Activated CD4-positive, alpha-beta memory T cell treated with anti-CD3 and anti-CD28 coated beads, Interleukin-2, amount 10 ng/mL, durations not matched to agents 7 days and 5 days (primary cell): ENCODE data around the gene GPR12. TPM values are rescaled to one million over a fixed set of nuclear protein-coding genes. Genes with fewer than 3 reads are reported as not detected.

Source experiments
- CTCF ChIA-PET: fragments of 350-600 bp; sonication (Branson Sonifier 250); formaldehyde crosslinking; loops from one replicate; lab custom pipeline; 2021; ENCODE audit warnings: antibody characterized with exemption, inconsistent platforms; lab: Charles Lee
- POLR2A ChIA-PET: fragments of 350-600 bp; sonication (Branson Sonifier 250); formaldehyde crosslinking; loops from one replicate; lab custom pipeline; 2021; ENCODE audit warnings: antibody characterized with exemption; lab: Charles Lee
- DNase-seq: peaks from one replicate; pipeline ENCODE4 v3.0.0-alpha.2; 2020
- H3K27ac Mint-ChIP-seq: one replicate; pipeline ENCODE4 v1.8.0; 2021; ENCODE audit warnings: mild to moderate bottlenecking, mixed read lengths
- H3K27me3 Mint-ChIP-seq: one replicate; pipeline ENCODE4 v1.8.0; 2021; ENCODE audit warnings: mixed read lengths
- H3K36me3 Mint-ChIP-seq: one replicate; pipeline ENCODE4 v1.8.0; 2021; ENCODE audit warnings: low read depth, mixed read lengths
- H3K4me1 Mint-ChIP-seq: one replicate; pipeline ENCODE4 v1.8.0; 2021; ENCODE audit warnings: mixed read lengths
- H3K4me3 Mint-ChIP-seq: one replicate; pipeline ENCODE4 v1.8.0; 2021; ENCODE audit warnings: mild to moderate bottlenecking, mixed read lengths
- H3K9me3 Mint-ChIP-seq: one replicate; pipeline ENCODE4 v1.8.0; 2021; ENCODE audit warnings: mixed read lengths
- total RNA-seq, 2 experiments: library from RNA; stranded (reverse); gene quantifications; one replicate each; pipeline ENCODE4 v1.2.3, GENCODE V29; 2021

Gene GPR12
- total RNA-seq: not detected

DNA sequence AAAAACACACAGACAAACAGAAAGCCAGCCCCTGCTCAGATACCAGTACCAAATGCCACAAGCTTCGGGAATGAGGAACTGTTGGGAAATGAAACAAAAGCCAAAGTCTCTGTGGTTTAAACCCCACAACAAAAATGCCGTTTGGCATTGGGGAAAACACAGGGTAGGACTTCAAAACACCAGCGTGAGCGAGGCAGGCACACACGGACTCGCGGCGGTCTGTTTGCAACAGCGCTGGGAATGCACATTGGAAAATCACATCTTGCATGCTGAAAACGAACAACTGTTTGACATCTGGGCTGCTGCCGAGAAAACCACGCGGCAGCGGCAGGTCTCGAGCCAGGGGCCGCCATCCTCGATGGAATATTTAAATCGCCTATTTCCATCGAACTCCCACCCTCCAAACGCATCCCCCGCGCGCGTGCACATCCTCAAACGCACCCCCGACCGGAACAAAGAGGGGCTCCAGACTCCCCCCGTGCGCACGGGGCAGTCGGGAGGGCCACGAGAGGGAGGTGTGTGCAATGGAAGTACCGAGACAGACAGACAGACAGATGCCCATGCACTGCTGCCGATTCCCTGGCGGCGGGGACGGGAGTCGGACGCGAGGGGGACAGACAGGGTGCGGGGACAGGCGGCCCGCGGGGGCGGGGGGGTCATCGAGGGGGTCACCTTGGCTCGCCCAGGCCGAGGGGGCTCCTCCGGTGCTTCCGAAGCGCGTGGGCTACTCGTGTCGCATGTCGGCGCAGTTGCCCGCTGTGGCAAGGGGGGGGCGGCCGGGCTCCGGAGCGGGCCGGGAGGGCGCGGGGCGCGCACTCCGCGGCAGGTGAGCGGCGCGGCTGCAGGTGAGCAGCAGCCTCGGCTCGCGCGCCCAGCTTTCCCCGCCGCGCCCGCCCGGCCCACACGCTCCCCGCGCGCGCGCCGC lies at the start of gene GPR12:
Gene GPR12, minus strand, starts transcription at position 880 of the 925 bp plus-strand sequence. CDS start 959 bp downstream, outside the sequence.
- H3K4me1 Mint-ChIP-seq: peaks cover 7% of the 10 kb centered on the region
- peaks cover 56% of the 10 kb centered on the region for H3K27me3 Mint-ChIP-seq
- no peak within 1 kb of the TSS for H3K4me3 Mint-ChIP-seq
- CTCF ChIA-PET: no interaction called here
- POLR2A ChIA-PET: no interaction called here
- no peaks in the 10 kb centered on the region for H3K9me3 Mint-ChIP-seq
- no peak for DNase-seq
- H3K36me3 Mint-ChIP-seq: no peaks in the 10 kb centered on the region
- no peak within 1 kb of the TSS for H3K27ac Mint-ChIP-seq

DNA sequence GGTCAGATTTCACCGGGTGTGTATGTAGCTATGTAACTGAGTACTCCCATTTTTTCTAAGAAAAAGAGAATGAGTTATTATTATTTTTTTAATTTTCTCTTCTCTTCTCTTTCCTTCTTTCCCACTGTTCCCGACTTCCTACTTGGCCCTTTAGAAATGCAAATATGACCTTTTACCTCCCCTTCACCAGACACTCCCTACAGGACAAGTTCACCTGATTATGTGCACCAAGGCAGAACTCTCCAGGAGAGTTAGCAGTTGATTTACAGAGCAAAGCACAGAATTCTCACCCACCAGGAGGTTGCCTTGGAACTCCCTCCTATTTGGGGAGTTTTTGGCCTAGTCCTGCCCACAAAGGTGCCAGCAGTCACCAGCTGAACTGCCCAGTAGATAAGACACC lies 49.5 kb upstream of the GPR12 start:
- Mint-ChIP-seq H3K9me3 (no peaks in the 10 kb centered on the region), H3K4me3 (no peak overlapping the region), H3K4me1 (no peaks in the 10 kb centered on the region), H3K27me3 (peaks cover 24% of the 10 kb centered on the region), H3K27ac (no peak overlapping the region), H3K36me3 (no peaks in the 10 kb centered on the region)
- CTCF ChIA-PET: interaction anchor here (1.1 kb wide), 1 partner anchor 63 kb away, joined by 3 read pairs; no protein-coding TSS in a partner anchor
- no peak for DNase-seq
- POLR2A ChIA-PET: no interaction called here

- POLR2A ChIA-PET: no interaction called here
- Mint-ChIP-seq H3K4me1 (no peaks in the 10 kb centered on the region), H3K9me3 (no peaks in the 10 kb centered on the region), H3K4me3 (no peak overlapping the region), H3K36me3 (no peaks in the 10 kb centered on the region), H3K27me3 (peaks cover 30% of the 10 kb centered on the region), H3K27ac (no peak overlapping the region)
- DNase-seq: no peak
- CTCF ChIA-PET: no interaction called here
Observed at GRCh38 chr13:26806891-26807290, 46.3 kb upstream of the GPR12 start.

DNA sequence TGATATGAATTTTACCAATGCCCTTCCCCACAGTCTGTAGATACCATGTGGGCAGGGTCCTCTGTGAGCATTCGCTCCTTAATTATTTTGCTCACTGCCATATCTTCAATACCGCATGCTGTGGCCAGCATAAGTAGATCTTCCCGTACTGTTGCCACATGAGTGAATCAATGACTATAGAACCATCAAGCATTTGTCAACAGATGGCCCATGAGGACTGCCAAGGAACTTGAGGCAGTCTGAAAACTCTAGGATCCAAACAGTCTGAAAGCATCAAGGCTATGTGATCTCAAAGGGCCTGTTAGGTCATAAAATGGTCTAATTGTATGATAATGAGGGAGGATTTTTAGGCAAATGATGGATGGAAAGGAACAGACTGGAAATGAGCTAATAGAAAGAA lies 27.4 kb upstream of the GPR12 start:
- no peaks in the 10 kb centered on the region for H3K36me3 Mint-ChIP-seq
- H3K4me1 Mint-ChIP-seq: peaks cover 12% of the 10 kb centered on the region
- H3K27me3 Mint-ChIP-seq: peaks cover 14% of the 10 kb centered on the region
- CTCF ChIA-PET: no interaction called here
- no peak overlapping the region for H3K4me3 Mint-ChIP-seq
- H3K9me3 Mint-ChIP-seq: no peaks in the 10 kb centered on the region
- H3K27ac Mint-ChIP-seq: no peak overlapping the region
- POLR2A ChIA-PET: no interaction called here
- DNase-seq: no peak

DNA sequence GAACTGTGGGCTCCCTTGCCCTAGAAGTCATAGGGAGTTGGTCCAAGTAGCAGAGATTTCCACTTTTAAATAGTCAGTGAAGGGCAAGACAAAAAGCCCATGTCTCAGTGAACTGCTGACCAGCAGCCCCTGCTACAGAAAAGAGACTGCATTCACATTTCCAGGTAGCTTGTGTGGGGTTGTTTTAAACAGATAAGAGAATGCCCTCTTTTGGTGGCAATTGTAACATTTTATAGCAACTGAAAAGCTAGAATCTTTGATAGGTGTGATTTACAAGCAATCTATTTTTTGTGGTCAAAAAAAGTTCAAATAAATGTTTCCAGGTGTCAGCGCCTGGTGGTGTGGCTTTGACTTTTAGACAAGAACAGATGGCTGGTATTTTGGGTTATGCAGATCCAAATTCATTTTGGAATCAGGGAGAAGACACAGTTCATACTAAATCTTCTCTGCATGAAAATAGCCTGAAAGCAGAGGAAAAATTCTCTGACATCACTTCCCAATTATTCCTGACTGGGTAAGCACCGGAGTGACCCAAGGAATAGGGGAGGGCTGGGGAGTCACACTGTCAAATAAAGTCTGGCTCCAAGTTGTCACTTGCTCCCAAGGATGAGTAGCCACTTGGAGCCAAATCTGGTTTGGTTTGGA lies 26.2 kb upstream of the GPR12 start:
- no peak overlapping the region for H3K4me3 Mint-ChIP-seq
- CTCF ChIA-PET: no interaction called here
- no peak for DNase-seq
- H3K9me3 Mint-ChIP-seq: no peaks in the 10 kb centered on the region
- H3K27me3 Mint-ChIP-seq: peaks cover 14% of the 10 kb centered on the region
- no peaks in the 10 kb centered on the region for H3K36me3 Mint-ChIP-seq
- H3K4me1 Mint-ChIP-seq: peaks cover 12% of the 10 kb centered on the region
- no peak overlapping the region for H3K27ac Mint-ChIP-seq
- POLR2A ChIA-PET: interaction anchor here (1.4 kb wide), 1 partner anchor 835 kb away, joined by 3 read pairs; the partner anchor contains the start of gene POLR1D

DNA sequence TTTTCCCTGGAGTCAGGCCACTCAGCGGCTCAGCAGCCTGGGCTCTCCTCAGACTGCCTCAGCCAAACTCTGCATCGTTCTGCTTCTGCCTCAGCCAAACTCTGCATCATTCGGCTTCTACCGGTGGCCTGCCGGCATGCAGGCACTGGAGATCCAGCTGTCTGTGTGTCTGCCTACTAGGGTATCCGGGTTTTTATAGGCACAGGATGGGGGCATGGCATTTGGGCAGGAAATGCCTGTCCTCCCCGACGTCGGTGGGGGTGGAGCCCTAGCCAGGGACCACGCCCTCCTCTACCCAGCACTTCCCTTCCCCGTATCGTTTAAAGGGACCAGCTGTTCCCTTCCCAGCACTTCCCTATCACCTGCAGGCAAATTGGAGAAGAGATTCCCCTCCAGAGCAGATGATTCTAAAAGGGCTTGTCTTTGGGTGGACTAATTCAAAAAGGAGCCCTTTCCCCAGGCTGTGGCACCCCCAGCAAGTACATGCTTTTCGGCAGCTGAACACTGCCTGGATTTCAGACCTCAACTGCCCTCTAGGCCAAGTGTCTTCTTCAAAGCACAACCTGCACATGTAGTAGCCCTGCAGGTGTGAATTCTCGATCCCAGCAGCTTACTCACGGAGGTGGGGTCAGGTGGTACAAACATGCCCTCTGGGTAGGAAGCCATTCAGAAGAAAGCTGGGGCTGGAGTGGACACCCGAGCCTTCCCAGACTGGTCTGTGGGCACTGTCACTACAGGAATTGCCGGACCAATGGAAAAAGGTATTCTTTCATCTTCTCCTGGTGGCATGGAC lies 25.4 kb upstream of the GPR12 start:
- no peaks in the 10 kb centered on the region for H3K36me3 Mint-ChIP-seq
- H3K4me3 Mint-ChIP-seq: peak overlapping the region; percentile 52
- no peaks in the 10 kb centered on the region for H3K9me3 Mint-ChIP-seq
- CTCF ChIA-PET: no interaction called here
- POLR2A ChIA-PET: interaction anchor here (1.4 kb wide), 1 partner anchor 836 kb away, joined by 3 read pairs; the partner anchor contains the start of gene POLR1D
- H3K4me1 Mint-ChIP-seq: peaks cover 12% of the 10 kb centered on the region
- H3K27ac Mint-ChIP-seq: no peak overlapping the region
- H3K27me3 Mint-ChIP-seq: peaks cover 14% of the 10 kb centered on the region
- DNase-seq: peak; percentile 53

GRCh38 chr13:26784704-26785639 lies 24.4 kb upstream of the GPR12 start:
- peaks cover 17% of the 10 kb centered on the region for H3K27me3 Mint-ChIP-seq
- H3K9me3 Mint-ChIP-seq: no peaks in the 10 kb centered on the region
- no peak overlapping the region for H3K27ac Mint-ChIP-seq
- H3K36me3 Mint-ChIP-seq: no peaks in the 10 kb centered on the region
- DNase-seq: no peak
- ChIA-PET CTCF (no interaction called here), POLR2A (no interaction called here)
- H3K4me3 Mint-ChIP-seq: no peak overlapping the region
- H3K4me1 Mint-ChIP-seq: peaks cover 12% of the 10 kb centered on the region

DNA sequence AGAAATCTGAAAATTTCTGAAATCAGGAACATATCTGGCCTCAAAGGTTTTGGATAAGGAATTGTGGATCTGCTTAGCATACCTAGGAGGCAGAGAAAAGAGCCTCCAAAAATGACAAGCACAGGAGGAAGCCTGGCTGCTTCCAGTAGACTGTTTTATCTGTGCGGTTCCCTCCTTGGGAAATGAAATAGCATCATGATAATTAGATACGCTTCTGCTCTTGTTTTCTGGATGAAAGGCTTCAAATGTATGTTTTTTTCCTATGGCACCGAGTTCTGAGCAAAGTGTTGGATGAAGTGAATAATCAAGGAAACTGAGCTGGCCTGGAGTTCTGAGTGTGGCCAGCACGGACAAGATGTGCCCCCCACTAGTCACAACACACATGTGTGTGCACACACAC lies 19.8 kb upstream of the GPR12 start:
- no peaks in the 10 kb centered on the region for H3K36me3 Mint-ChIP-seq
- no peak overlapping the region for H3K27ac Mint-ChIP-seq
- H3K4me1 Mint-ChIP-seq: peaks cover 3% of the 10 kb centered on the region
- H3K9me3 Mint-ChIP-seq: no peaks in the 10 kb centered on the region
- DNase-seq: no peak
- ChIA-PET CTCF (no interaction called here), POLR2A (no interaction called here)
- no peak overlapping the region for H3K4me3 Mint-ChIP-seq
- H3K27me3 Mint-ChIP-seq: peaks cover 6% of the 10 kb centered on the region

- CTCF ChIA-PET: no interaction called here
- no peak overlapping the region for H3K4me3 Mint-ChIP-seq
- no peaks in the 10 kb centered on the region for H3K9me3 Mint-ChIP-seq
- POLR2A ChIA-PET: no interaction called here
- peaks cover 4% of the 10 kb centered on the region for H3K27me3 Mint-ChIP-seq
- DNase-seq: no peak
- H3K4me1 Mint-ChIP-seq: no peaks in the 10 kb centered on the region
- no peaks in the 10 kb centered on the region for H3K36me3 Mint-ChIP-seq
- no peak overlapping the region for H3K27ac Mint-ChIP-seq
Observed at GRCh38 chr13:26779321-26779720, 18.7 kb upstream of the GPR12 start.

GRCh38 chr13:26772531-26772930 lies 11.9 kb upstream of the GPR12 start:
- Mint-ChIP-seq H3K4me3 (no peak overlapping the region), H3K27me3 (peaks cover 8% of the 10 kb centered on the region)
- CTCF ChIA-PET: no interaction called here

DNA sequence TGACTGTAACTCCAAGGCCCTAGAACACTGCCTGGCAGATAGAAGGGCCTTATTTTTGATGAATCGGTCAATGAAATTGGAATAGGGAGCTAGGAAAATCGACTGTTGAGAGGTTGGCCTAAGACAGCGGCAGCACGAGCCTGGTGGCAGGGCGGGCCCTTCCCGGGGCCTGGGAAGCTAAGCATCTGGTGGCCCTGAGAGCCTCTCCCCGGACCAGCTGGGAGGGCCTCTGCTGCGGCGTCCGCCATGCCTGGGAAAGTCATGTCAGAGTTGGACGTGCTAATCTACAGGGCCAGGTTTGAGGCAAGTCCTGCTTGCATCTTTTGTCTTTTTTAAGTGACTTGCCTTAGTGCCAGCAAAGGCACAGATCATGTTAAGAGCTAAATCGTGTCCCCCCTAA lies 11.2 kb upstream of the GPR12 start:
- peaks cover 8% of the 10 kb centered on the region for H3K27me3 Mint-ChIP-seq
- CTCF ChIA-PET: no interaction called here
- H3K4me1 Mint-ChIP-seq: no peaks in the 10 kb centered on the region
- H3K27ac Mint-ChIP-seq: no peak overlapping the region
- POLR2A ChIA-PET: no interaction called here
- no peak for DNase-seq
- no peaks in the 10 kb centered on the region for H3K36me3 Mint-ChIP-seq
- no peaks in the 10 kb centered on the region for H3K9me3 Mint-ChIP-seq
- H3K4me3 Mint-ChIP-seq: no peak overlapping the region

More at GRCh38 chr13:26772531-26772930, 11.9 kb upstream of the GPR12 start:
- no peak for DNase-seq
- Mint-ChIP-seq H3K4me1 (no peaks in the 10 kb centered on the region), H3K9me3 (no peaks in the 10 kb centered on the region), H3K27ac (no peak overlapping the region), H3K36me3 (no peaks in the 10 kb centered on the region)
- POLR2A ChIA-PET: no interaction called here

GRCh38 chr13:26762745-26763345 lies 2.3 kb upstream of the GPR12 start:
- Mint-ChIP-seq H3K36me3 (no peaks in the 10 kb centered on the region), H3K4me1 (peaks cover 7% of the 10 kb centered on the region), H3K4me3 (no peak overlapping the region), H3K27ac (no peak overlapping the region), H3K9me3 (no peaks in the 10 kb centered on the region), H3K27me3 (peaks cover 56% of the 10 kb centered on the region)
- DNase-seq: no peak
- ChIA-PET POLR2A (no interaction called here), CTCF (no interaction called here)
